ENCODE data around the gene HEXB. TPM values are rescaled to one million over a fixed set of nuclear protein-coding genes. Genes with fewer than 3 reads are reported as not detected.
"Not testable (repeated sequence)": the region's sequence is repeated elsewhere in the genome, so short reads cannot be mapped to it uniquely, and the experiment has no call there.

The HEXB gene
- total RNA-seq, 1 donor from 2014 or later = 66.0 TPM

DNA sequence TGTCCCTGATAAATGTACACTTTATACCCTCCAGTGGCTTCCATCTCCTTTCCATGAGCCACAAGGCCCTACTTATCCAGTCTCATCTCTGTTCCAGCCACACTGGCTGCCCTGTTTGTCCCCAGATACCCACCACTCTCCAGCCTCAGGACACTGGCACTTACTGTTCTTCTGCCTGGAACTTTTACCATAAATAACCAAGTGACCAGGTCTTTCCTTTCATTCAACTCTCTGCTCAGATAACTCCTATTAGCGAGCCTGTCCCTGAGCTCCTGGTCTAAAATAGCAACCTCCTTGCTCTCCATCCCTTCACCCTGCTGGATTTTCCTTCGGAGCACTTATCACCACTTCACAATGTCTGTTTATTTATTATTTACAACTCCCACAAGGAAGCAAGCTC lies 27.9 kb upstream of the HEXB start:
- DNase-seq (ENCODE audit: low spot score) = no peak
- no peak for ATAC-seq

GRCh38 chr5:74659172-74659571 lies 25.9 kb upstream of the HEXB start:
- ATAC-seq (no peak), DNase-seq (ENCODE audit: low spot score) (no peak)

- no peak for DNase-seq (ENCODE audit: low spot score)
- ATAC-seq = no peak
Measured at GRCh38 chr5:74660140-74660539, 24.9 kb upstream of the HEXB start.

DNA sequence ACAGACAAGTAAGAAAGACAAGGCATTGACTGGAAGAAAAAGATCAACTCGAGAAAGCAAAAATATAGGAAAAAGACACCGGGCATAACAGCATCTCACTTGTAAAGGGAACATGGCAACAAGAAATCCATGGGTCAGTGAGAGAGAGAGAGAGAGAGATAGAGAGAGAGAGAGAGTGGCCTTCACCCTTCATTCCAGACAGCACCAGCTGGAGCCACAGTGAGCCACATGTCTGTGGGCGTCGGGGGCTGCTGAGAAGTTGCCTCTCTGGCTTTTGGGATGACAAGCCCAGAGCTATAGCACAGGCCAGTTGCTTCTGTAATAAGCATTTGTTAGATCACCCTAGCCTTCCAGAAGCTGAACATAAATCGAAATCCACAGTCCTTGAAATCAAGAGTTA lies 24.2 kb upstream of the HEXB start:
- DNase-seq (ENCODE audit: low spot score) (no peak), ATAC-seq (no peak)

- no peak for ATAC-seq
- DNase-seq (ENCODE audit: low spot score) = no peak
Measured at GRCh38 chr5:74664551-74664950, 20.5 kb upstream of the HEXB start.

- no peak for ATAC-seq
- DNase-seq (ENCODE audit: low spot score) = no peak
Measured at GRCh38 chr5:74665273-74665672, 19.8 kb upstream of the HEXB start.

DNA sequence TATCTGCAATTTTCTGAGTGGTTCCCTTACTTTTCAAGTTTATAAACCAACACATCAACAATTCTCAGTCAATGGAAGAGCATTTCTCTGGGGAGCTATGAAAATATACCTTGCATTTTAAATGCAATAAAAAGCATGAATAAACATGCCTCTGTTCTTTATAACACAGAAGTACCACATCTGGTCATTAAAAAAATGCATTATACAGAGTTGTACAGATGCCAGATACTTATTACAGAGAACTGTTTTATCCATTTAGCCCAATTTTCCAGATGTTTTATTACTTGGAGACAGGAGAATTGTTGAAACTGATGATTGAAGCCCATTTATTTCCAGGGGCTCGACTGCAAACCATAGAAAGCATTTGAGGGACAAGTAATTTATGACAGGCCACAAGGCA lies 19.2 kb upstream of the HEXB start:
- DNase-seq (ENCODE audit: low spot score) (no peak), ATAC-seq (no peak)

DNA sequence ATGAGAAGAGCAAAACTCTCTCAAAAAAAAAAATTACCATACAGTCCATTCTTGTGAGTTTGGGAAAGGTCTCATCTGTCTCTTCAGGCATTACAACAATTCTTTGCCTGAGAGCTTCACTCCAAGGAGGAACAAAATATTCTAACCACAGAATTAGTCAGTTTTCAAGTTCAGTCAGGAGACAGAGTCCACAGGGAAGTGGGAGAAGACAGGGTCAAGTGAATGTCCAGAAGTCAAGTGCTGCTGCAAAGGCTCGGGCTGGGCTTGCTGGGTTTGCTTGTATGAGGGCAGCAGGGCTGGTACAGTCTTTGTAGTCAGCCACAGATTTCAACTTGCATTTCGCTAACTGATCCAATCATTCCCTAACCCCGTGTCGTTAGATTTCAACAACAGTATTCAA lies 17.6 kb upstream of the HEXB start:
- DNase-seq (ENCODE audit: low spot score) (no peak), ATAC-seq (no peak)

- ATAC-seq (no peak), DNase-seq (ENCODE audit: low spot score) (no peak)
Measured at GRCh38 chr5:74669821-74670220, 15.2 kb upstream of the HEXB start.

- DNase-seq (ENCODE audit: low spot score) = no peak
- ATAC-seq = no peak
Measured at GRCh38 chr5:74670396-74671038, 14.5 kb upstream of the HEXB start.

DNA sequence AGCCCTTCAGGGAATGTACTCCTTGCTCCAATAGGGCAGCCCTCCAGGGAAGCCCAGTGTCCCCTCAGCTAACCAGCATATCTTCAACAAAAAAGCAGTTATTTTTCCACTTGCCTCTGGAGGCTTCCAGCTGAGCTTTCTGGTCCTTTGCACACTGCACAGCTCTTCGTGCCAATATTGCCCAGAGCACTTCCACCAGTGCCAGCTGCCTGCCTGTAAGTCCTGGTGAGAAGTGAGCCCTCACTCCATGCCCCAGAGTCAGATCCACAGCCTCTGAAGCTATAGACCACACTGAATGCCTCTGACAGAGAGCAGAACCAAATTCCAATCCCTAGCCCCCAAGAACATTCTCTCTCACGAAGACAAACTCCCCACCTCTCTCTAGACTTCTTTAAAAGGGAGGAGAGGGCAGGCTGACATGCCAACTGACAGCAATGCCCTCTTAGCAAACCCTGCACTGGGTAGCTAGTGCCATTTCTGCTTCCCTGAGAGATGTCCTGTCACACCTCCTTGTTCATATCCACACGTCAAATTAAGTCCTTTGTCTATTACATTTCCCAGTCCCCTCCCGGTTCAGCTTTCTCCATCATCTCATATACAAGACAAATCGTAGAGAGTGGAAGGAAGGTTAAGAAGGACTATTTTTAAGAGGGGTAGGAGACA lies 12.7 kb upstream of the HEXB start:
- ATAC-seq (no peak), DNase-seq (ENCODE audit: low spot score) (no peak)

DNA sequence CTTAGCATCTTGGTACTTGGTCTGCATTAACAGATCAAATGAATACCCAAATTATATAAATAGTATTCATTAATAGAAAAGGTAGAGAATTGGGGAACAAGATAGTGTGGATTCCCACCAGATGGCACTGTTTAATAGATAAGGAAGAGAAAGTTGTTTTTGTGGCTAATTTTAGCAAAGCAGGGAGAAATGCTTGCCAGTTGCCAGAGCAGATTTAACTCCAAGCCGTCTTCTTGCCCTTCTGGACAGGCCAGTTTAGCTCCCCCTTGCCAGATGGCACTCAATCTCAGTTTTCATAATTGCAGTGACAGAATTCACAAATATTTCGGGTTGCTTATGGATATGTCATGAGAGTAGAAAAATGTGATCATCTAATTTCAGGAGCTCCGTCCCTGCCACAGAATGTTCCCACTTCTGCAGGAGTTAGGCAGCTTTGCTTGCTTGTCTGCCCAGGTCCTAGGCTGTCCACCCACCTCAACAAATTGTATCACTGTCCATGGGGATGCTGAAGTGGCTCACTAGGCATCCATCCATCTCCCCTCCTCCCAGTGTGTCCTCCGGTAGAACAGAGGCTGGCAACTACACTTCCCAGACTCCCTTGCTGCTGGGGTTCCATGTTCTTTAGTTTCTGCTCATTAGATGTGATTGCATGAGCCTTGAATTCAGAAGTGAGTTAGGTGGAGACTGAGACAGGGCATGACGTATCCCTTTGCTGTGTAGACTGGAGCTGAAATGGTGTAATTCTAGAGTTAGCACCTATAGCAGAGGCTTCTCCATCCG lies 11.8 kb upstream of the HEXB start:
- ATAC-seq (peak; percentile 93), DNase-seq (ENCODE audit: low spot score) (no peak)

GRCh38 chr5:74676466-74676865 lies 8.6 kb upstream of the HEXB start:
- not testable (repeated sequence) for DNase-seq (ENCODE audit: low spot score); ATAC-seq

DNA sequence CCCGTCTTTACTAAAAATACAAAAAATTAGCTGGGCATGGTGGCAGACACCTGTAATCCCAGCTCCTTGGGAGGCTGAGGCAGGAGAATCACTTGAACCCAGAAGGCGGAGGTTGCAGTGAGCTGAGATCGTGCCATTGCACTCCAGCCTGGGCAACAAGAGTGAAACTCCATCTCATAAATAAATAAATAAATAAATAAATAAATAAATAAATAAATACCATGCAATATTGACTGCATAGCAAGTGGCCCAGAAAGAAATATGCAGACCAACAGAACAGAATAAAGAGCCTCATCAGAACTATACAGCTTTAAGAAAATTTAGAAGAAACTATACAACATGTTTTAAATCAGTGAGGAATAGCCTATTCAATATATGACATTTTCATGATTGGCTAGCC lies 6.9 kb upstream of the HEXB start:
- DNase-seq (ENCODE audit: low spot score); ATAC-seq: not testable (repeated sequence)

- not testable (repeated sequence) for DNase-seq (ENCODE audit: low spot score); ATAC-seq
Measured at GRCh38 chr5:74679300-74679699, 5.7 kb upstream of the HEXB start.

DNA sequence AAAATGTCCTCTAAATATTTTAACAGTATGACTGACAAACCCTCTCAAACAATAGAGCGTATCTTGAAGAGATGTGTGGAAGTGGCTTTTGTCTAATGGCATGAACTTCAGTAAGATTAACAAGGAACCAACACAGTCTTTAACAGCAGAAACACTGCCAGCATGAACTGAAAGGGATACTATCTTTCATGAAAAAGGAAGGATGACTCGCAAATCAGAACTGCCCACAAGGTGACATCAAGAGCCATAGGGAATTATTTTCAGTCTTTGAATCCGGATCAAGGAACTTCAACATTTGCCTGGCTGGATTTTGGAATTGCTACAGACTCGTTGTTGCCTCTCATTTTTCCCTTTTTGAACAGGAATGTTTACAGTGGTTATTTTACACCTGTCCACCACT lies 5.1 kb upstream of the HEXB start:
- no peak for DNase-seq (ENCODE audit: low spot score)
- ATAC-seq = no peak

DNA sequence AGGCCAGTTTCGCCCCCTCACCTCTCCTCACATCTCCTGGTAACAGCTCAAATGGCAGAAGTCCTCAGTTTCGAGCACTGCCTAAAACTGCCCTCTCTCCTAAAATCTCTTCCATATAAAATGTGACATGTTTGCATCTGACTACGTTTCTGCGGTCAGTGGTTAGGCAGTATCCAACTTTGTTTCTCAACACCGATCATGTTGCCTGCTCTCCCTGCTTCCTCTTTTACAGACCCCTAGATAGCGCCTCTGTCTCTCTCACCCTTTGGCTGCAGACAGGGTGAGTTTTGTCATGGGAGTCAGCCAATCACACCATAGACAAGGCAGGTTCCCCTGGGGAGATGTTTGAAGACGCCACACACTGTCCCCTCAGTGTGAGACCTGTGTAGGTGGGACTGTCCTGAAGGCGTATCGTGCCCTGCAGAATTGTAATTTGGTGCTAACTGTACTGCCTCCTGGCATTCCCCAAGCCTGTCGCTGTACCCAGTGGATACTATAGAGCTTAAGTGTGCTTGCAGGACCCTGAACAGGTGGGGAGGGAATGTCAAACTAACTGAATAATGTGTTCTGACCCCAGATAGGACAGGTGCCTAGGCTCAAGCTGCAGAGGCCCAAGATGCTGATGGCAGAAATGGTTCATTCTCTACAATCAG lies 1.1 kb downstream of the HEXB start:
- no peak for ATAC-seq
- no peak for DNase-seq (ENCODE audit: low spot score)

DNA sequence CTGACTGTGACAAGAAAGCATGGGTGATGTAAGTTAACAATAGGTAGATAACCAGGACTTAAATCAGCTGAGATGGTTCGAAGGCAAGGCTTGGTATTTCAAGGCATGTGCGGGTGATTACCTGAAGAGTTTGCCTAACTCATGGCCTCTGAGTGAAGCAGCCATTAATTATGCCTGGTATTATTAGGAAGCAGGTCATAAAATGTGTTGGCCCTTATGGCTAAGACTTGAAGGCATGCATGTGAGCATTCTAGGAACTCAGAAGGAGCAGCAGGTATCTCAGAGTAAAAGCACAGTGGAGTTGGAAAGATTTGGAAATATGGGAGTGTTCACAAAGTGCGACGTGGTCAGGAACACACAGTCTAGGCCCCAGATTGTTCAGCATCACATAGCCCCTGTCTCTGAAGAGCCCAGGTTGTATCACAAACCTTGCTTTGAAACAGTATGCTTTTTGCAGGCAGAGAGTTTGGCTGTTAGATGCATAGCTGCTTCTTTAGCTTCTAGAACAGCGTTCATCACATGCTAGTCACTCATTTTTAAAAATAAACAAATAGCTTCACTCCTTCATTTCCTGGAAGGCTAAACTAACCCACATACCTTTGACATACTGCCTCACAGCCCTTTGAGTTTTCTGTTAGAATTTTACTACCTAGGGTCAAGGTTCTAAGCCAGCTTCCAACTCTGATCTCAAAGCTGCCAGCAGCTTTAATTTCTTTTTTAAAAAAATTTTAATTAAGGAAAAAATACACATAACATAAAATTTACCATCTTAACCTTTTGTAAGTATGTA lies 2.1 kb downstream of the HEXB start:
- DNase-seq (ENCODE audit: low spot score) = no peak
- ATAC-seq = no peak

- no peak for DNase-seq (ENCODE audit: low spot score)
- no peak for ATAC-seq
Measured at GRCh38 chr5:74693191-74693590, 8.2 kb downstream of the HEXB start.

- DNase-seq (ENCODE audit: low spot score) (no peak), ATAC-seq (no peak)
Measured at GRCh38 chr5:74717596-74717995, 32.6 kb downstream of the HEXB start.

GRCh38 chr5:74722271-74722670 lies 37.2 kb downstream of the HEXB start:
- DNase-seq (ENCODE audit: low spot score) = no peak
- no peak for ATAC-seq

Data from left lobe of liver (tissue), 2 donors.